Measurements from ENCODE around the gene SIVA1.

The SIVA1 gene

DNA sequence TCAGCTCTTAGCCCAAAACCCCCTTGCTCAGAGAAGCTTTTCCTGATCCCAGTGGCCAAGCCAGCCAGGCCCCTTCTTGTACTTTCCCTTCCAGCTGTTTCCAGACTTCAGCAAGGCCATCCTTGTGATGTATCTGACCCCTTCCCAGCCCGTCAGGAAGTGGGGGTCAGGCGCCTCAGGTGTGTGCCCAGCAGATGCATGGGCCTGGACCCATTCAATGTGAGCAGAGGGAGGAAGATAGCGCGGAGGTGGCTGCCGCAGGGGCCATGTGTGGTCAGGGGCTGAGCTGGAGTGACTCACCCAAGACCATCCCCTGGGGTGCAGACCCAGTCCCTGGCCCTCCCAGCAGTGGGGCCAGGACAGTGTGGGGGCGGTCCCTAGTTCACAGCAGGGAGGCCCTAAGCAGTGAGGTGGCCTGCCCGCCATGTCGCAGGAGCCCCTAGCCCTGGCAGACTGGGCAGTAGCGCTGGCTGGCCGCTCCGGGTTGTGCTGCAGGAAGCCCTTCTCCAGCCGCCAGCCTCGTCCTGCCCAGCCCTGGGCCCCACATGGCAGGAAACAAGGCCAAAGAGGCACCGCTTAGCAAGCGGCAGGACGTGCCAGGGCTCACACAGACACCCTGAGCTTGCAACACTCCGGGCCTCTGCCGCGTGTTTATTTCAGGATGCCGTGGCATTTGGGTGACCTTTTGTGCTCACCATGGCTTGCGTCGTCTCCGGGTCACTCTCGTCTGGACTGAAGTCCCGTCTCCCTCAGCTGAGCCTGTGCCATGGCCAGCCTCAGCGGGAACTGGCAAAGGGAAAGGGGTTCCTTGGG lies 16.9 kb upstream of the SIVA1 start:
- no peak overlapping the region for H3K27ac ChIP-seq (ENCODE audit: low read depth, low read length)
- no peaks in the 10 kb centered on the region for H3K27me3 ChIP-seq (ENCODE audit: control insufficient read depth, insufficient read depth, low read length)
- H3K9me3 ChIP-seq (ENCODE audit: control insufficient read depth, insufficient read depth, low read length), result no peaks in the 10 kb centered on the region
- H3K4me3 ChIP-seq (ENCODE audit: low read depth, low read length), result no peak overlapping the region
- no peaks in the 10 kb centered on the region for H3K4me1 ChIP-seq (ENCODE audit: control insufficient read depth, insufficient read depth, low read length)
- no peaks in the 10 kb centered on the region for H3K36me3 ChIP-seq (ENCODE audit: control insufficient read depth, insufficient read depth, low read length)
- H3K9ac ChIP-seq (ENCODE audit: low read depth, low read length), result no peak overlapping the region

DNA sequence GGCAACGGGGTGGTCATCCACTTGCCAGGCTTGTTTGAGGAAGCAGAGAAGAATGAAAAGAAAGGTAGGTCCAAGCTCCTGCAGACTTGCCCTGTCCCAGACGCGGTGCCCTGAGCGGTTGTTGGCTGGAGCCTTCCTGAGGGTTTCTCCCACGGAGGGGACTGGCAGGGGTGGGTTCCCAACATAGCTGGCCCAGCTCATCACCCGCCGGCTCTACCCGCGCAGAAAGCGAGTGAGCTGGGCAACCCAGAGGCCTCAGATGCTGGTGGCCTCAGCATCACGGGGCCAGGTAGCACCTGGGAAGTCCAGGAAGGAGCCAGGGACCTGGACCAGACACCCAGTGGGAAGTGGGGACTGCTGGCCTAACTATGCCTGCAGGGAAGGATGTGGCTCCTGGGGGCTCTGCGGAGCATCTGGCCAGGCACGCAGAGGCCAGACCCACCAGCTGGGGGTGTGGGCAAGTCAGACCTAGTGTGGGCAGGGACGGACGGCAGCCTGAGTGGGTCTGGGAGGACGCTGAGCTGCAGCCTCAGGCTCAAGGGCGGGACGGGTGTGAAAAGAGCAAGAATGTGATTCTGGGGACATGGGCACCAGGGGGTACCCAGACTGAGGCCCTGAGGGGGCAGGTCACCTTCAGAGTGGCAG lies 14.4 kb upstream of the SIVA1 start:
- Histone ChIP-seq H3K27me3 (ENCODE audit: control insufficient read depth, insufficient read depth, low read length) (no peaks in the 10 kb centered on the region), H3K27ac (ENCODE audit: low read depth, low read length) (no peak overlapping the region), H3K4me3 (ENCODE audit: low read depth, low read length) (no peak overlapping the region), H3K9me3 (ENCODE audit: control insufficient read depth, insufficient read depth, low read length) (no peaks in the 10 kb centered on the region), H3K36me3 (ENCODE audit: control insufficient read depth, insufficient read depth, low read length) (no peaks in the 10 kb centered on the region), H3K9ac (ENCODE audit: low read depth, low read length) (no peak overlapping the region), H3K4me1 (ENCODE audit: control insufficient read depth, insufficient read depth, low read length) (no peaks in the 10 kb centered on the region)

DNA sequence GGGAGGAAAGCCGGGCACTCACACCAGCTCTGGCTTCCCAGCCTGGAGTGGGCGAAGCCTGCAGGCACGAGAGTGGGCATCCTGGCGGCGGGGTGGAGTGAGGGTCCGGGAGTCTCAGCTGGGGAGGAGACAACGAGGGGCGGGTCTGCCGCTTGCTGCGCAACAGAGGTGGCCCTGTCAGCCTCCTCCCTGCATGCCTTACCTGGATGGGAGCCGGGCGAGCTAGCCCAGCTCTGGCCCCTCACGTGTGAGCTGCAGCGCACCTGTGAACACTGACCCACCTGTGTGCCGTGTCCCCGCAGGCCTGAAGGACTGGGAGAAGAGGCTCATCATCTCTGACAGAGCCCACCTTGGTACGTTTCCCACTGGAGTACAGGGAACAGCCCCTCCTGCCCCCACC lies 13.9 kb upstream of the SIVA1 start:
- Histone ChIP-seq H3K9ac (ENCODE audit: low read depth, low read length) (no peak overlapping the region), H3K4me1 (ENCODE audit: control insufficient read depth, insufficient read depth, low read length) (no peaks in the 10 kb centered on the region), H3K36me3 (ENCODE audit: control insufficient read depth, insufficient read depth, low read length) (no peaks in the 10 kb centered on the region), H3K9me3 (ENCODE audit: control insufficient read depth, insufficient read depth, low read length) (no peaks in the 10 kb centered on the region), H3K27me3 (ENCODE audit: control insufficient read depth, insufficient read depth, low read length) (no peaks in the 10 kb centered on the region), H3K27ac (ENCODE audit: low read depth, low read length) (no peak overlapping the region), H3K4me3 (ENCODE audit: low read depth, low read length) (no peak overlapping the region)

DNA sequence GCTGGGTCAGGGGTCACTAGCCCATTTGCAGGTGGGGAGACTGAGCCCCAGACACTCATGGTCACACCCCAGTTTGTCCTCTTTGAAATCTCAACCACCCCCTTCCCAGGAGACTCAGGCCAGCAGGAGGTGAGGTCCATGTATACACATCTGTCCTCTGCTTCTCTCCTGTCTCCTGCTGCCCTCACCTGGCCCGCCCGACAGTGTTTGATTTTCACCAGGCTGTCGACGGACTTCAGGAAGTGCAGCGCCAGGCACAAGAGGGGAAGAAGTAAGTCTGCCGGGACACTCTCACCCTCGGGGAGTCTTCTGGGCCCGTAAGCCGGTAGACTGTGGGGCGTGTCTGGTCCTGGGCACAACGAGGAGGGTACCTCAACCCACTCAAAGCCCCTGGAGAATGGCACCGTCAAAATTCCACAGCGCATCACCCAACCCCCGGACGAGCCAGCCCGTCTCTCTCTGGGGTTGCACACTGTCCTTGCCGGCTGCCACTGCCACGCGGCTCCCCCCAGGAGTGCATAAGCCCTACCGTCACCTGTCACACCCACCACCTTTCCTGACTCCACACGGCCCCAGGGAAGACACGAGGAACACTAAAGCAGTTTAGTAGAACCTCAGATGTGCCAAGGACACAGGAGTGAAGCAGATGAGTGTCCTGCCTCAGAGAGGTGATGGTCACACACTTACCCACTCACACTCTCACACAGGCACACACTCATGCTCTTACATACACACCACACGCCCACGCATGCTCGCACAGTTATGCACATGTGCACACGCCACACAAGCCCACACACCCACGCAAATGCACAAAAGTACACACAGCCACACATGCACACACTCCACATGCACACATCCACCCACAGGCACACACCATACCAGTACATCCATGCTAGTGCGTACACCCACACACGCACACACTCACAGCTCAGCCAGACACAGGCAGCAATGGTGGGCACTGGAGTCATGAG lies 13.1 kb upstream of the SIVA1 start:
- H3K27ac ChIP-seq (ENCODE audit: low read depth, low read length), result no peak overlapping the region
- H3K4me1 ChIP-seq (ENCODE audit: control insufficient read depth, insufficient read depth, low read length), result no peaks in the 10 kb centered on the region
- H3K9ac ChIP-seq (ENCODE audit: low read depth, low read length), result no peak overlapping the region
- no peak overlapping the region for H3K4me3 ChIP-seq (ENCODE audit: low read depth, low read length)
- H3K36me3 ChIP-seq (ENCODE audit: control insufficient read depth, insufficient read depth, low read length), result no peaks in the 10 kb centered on the region
- H3K9me3 ChIP-seq (ENCODE audit: control insufficient read depth, insufficient read depth, low read length), result no peaks in the 10 kb centered on the region
- no peaks in the 10 kb centered on the region for H3K27me3 ChIP-seq (ENCODE audit: control insufficient read depth, insufficient read depth, low read length)

DNA sequence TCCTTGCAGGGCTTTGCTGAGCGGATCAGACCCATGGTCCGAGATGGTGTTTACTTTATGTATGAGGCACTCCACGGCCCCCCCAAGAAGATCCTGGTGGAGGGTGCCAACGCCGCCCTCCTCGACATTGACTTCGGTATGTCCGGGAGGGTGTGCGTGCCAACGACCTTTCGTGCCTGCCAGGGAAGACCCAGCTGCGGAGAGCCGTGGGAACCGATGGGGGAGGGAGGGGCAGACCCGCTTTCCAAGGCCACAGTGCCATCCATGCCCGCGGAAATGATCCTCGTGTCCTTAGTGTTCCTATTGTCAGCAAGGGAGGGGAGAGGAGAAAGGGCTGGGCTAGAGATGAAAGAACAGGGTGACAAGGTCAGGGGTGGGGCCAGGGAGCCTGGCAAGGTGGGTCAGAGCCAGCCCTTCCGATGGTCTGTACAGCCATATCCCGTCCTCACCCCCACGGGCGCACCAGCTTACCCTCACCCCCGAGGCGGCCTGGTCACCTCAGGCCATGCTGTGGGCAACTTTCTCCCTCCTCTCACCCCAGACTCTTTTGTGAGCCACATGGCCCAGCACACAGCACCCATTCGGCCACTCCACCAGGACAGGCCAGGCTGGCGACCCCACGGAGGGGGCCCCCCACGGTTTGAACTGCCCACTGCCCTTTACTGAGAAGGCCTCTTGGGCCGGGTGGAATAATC lies 11.7 kb upstream of the SIVA1 start:
- H3K27me3 ChIP-seq (ENCODE audit: control insufficient read depth, insufficient read depth, low read length), result no peaks in the 10 kb centered on the region
- no peak overlapping the region for H3K27ac ChIP-seq (ENCODE audit: low read depth, low read length)
- H3K36me3 ChIP-seq (ENCODE audit: control insufficient read depth, insufficient read depth, low read length), result no peaks in the 10 kb centered on the region
- no peaks in the 10 kb centered on the region for H3K4me1 ChIP-seq (ENCODE audit: control insufficient read depth, insufficient read depth, low read length)
- no peaks in the 10 kb centered on the region for H3K9me3 ChIP-seq (ENCODE audit: control insufficient read depth, insufficient read depth, low read length)
- no peak overlapping the region for H3K4me3 ChIP-seq (ENCODE audit: low read depth, low read length)
- H3K9ac ChIP-seq (ENCODE audit: low read depth, low read length), result no peak overlapping the region

DNA sequence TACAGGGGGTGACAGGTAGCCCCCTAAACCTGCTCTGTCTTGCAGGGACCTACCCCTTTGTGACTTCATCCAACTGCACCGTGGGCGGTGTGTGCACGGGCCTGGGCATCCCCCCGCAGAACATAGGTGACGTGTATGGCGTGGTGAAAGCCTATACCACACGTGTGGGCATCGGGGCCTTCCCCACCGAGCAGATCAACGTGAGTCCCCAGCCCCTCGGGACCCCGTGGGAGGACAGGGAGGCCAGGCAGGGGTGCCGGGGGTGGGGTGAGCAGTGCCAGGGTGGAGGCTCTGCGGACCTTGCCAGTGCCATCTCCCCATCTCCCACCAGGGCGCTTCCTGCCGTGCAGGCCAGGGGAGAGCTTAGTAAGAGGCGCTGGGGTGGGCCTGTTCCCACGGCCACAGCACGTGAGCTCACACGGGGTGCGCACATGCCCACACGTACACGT lies 11.1 kb upstream of the SIVA1 start:
- no peaks in the 10 kb centered on the region for H3K9me3 ChIP-seq (ENCODE audit: control insufficient read depth, insufficient read depth, low read length)
- no peaks in the 10 kb centered on the region for H3K36me3 ChIP-seq (ENCODE audit: control insufficient read depth, insufficient read depth, low read length)
- H3K4me3 ChIP-seq (ENCODE audit: low read depth, low read length), result no peak overlapping the region
- no peak overlapping the region for H3K27ac ChIP-seq (ENCODE audit: low read depth, low read length)
- H3K4me1 ChIP-seq (ENCODE audit: control insufficient read depth, insufficient read depth, low read length), result no peaks in the 10 kb centered on the region
- no peak overlapping the region for H3K9ac ChIP-seq (ENCODE audit: low read depth, low read length)
- H3K27me3 ChIP-seq (ENCODE audit: control insufficient read depth, insufficient read depth, low read length), result no peaks in the 10 kb centered on the region

DNA sequence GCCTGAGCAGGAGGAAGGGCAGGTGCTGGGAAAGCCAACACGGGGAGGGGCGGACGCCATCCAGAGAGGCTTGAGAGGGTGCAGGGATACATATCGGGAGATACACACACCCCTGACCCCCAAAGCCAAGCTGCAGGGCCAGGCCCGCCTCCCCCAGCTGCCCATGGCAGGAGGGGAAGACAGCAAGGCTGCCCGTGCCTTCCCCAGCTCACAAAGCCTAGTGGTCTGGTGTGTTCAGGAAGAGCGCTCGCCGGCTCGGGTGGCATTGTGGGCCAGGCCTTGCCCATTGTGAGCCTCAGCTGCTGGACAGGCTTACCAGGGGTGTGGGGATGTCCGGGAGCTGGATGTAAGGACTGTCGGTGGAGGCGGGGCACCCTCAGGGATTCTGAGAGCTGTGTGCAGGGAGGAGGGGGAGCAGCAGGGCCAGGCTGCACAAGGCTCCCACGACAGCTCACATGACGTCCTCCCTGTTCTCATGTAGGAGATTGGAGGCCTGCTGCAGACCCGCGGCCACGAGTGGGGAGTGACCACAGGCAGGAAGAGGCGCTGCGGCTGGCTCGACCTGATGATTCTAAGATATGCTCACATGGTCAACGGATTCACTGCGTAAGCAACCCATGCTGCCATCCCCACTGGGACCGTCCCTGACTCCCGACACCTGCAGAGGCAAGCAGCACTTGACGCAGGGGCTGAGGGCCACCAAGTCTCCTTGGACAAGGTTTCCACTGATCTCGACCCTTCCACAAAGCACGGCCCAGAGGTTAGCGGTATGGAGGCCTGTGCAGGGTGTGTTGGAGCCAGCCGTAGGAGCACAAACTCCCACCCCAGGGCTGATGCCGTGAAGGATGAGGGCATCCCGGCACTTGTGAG lies 10.1 kb upstream of the SIVA1 start:
- Histone ChIP-seq H3K9ac (ENCODE audit: low read depth, low read length) (no peak overlapping the region), H3K27me3 (ENCODE audit: control insufficient read depth, insufficient read depth, low read length) (no peaks in the 10 kb centered on the region), H3K9me3 (ENCODE audit: control insufficient read depth, insufficient read depth, low read length) (no peaks in the 10 kb centered on the region), H3K4me1 (ENCODE audit: control insufficient read depth, insufficient read depth, low read length) (no peaks in the 10 kb centered on the region), H3K36me3 (ENCODE audit: control insufficient read depth, insufficient read depth, low read length) (no peaks in the 10 kb centered on the region), H3K27ac (ENCODE audit: low read depth, low read length) (no peak overlapping the region), H3K4me3 (ENCODE audit: low read depth, low read length) (no peak overlapping the region)

DNA sequence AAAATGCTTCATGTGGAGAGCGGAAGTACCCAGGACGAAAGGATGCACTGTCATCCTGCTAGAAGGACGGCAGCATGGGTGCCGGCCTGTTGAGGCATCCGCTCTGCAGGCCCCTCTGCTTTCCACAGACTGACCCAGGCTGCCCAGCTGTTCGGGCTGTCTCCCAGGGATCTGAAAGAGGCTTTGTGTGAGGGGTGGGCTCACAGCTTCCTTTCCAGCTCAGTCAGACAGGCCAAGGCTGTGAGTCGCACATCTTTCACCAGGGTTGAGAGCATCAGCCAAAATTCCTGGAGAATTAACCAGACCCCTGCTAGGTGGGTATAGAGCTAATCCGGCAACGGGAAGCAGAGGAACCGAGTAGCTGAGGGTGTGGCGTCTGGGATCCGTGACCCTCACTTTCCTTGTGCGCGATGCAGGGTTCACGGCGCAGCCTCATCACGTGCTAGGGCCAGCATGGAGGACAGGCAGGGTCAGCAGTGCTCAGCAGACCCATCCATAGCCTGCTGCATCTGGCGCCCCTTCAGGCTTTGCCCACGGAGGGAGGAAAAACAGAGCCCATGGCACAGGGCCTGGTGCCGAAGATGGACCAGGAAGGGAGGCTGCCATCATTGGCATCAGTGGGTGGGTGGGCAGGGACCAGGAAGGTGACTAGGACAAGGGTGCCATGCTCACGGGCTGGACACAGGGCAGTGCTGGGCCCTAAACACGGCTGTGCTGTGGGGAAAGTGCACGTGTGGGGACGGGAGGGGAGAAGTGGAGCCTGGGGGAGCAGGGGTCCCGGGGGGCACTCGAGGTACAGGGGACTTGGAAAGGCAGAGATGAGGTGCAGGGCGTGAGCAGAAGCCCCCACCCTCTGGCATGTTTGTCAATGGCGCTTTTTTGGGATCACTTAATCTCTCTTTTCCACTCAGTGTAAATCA lies 9.2 kb upstream of the SIVA1 start:
- Histone ChIP-seq H3K27ac (ENCODE audit: low read depth, low read length) (no peak overlapping the region), H3K4me1 (ENCODE audit: control insufficient read depth, insufficient read depth, low read length) (no peaks in the 10 kb centered on the region), H3K4me3 (ENCODE audit: low read depth, low read length) (no peak overlapping the region)

DNA sequence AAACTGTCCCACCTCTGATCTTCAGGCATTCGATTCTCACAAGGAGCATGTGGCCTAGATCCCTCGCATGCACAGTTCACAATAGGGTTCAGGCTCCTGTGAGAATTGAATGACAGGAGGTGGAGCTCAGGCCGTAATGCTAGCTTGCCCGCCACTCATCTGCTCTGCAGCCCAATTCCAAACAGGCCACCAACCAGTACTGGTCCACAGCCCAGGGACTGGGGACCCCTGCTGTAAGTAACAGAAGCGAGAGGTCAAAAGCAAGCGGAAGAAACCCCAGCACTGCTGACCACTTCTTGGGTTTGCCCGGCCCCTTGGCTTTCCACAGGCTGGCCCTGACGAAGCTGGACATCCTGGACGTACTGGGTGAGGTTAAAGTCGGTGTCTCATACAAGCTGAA lies 8.5 kb upstream of the SIVA1 start:
- Histone ChIP-seq H3K27me3 (ENCODE audit: control insufficient read depth, insufficient read depth, low read length) (no peaks in the 10 kb centered on the region), H3K4me3 (ENCODE audit: low read depth, low read length) (no peak overlapping the region), H3K9me3 (ENCODE audit: control insufficient read depth, insufficient read depth, low read length) (no peaks in the 10 kb centered on the region), H3K27ac (ENCODE audit: low read depth, low read length) (no peak overlapping the region), H3K4me1 (ENCODE audit: control insufficient read depth, insufficient read depth, low read length) (no peaks in the 10 kb centered on the region), H3K36me3 (ENCODE audit: control insufficient read depth, insufficient read depth, low read length) (no peaks in the 10 kb centered on the region), H3K9ac (ENCODE audit: low read depth, low read length) (no peak overlapping the region)

More for the DNA sequence above, 9.2 kb upstream of the SIVA1 start:
- Histone ChIP-seq H3K36me3 (ENCODE audit: control insufficient read depth, insufficient read depth, low read length) (no peaks in the 10 kb centered on the region), H3K9me3 (ENCODE audit: control insufficient read depth, insufficient read depth, low read length) (no peaks in the 10 kb centered on the region), H3K27me3 (ENCODE audit: control insufficient read depth, insufficient read depth, low read length) (no peaks in the 10 kb centered on the region), H3K9ac (ENCODE audit: low read depth, low read length) (no peak overlapping the region)
